Natural killer cell (primary cell): ENCODE measurements around the gene HACD1. TPM values are rescaled to one million over a fixed set of nuclear protein-coding genes. Genes with fewer than 3 reads are reported as not detected.
"Not testable (repeated sequence)": the region's sequence is repeated elsewhere in the genome, so short reads cannot be mapped to it uniquely, and the experiment has no call there.

Source experiments
- ATAC-seq, 3 donors: fragments of 150-1000 bp in 2 of 3; fragments of 200-7000 bp in 1 of 3; cut with Tn5 transposase; 1 replicate in 1 of 3; 2 replicates in 2 of 3; pipeline ENCODE4 v1.10.0; 2021; ENCODE audit warnings: mild to moderate bottlenecking in 2 of 3, moderate library complexity in 2 of 3
- DNase-seq, 2 donors: peaks; one replicate each; pipeline versions ENCODE4 v3.0.0 to v3.0.0-alpha.2; 2013 to 2021; ENCODE audit warnings: mixed read lengths in 1 of 2
- H3K27ac ChIP-seq: one replicate; pipeline ENCODE4 v1.5.1; 2013; ENCODE audit warnings: mild to moderate bottlenecking, low read length
- H3K27me3 ChIP-seq: one replicate; pipeline ENCODE4 v1.6.1; 2013; ENCODE audit warnings: low read length; ENCODE audit not compliant: control insufficient read depth, insufficient read depth
- H3K36me3 ChIP-seq: one replicate; pipeline ENCODE4 v1.6.1; 2013; ENCODE audit warnings: low read length; ENCODE audit not compliant: control insufficient read depth, insufficient read depth
- H3K4me1 ChIP-seq: one replicate; pipeline ENCODE4 v1.6.1; 2013; ENCODE audit warnings: low read length; ENCODE audit not compliant: control insufficient read depth, insufficient read depth
- H3K4me3 ChIP-seq: one replicate; pipeline ENCODE4 v1.5.1; 2013; ENCODE audit warnings: low read length
- H3K9me3 ChIP-seq: one replicate; pipeline ENCODE4 v1.6.1; 2013; ENCODE audit warnings: low read length; ENCODE audit not compliant: control insufficient read depth, insufficient read depth
- H3K27ac Mint-ChIP-seq, 2 donors: one replicate each; pipeline ENCODE4 v1.8.0; 2022; ENCODE audit warnings: mild to moderate bottlenecking in 2 of 2, mixed read lengths in 2 of 2, moderate library complexity in 1 of 2
- H3K27me3 Mint-ChIP-seq, 2 donors: one replicate each; pipeline ENCODE4 v1.8.0; 2022; ENCODE audit warnings: low read depth in 2 of 2, mixed read lengths in 2 of 2
- H3K36me3 Mint-ChIP-seq: one replicate; pipeline ENCODE4 v1.8.0; 2022; ENCODE audit warnings: mixed read lengths
- H3K4me1 Mint-ChIP-seq, 2 donors: one replicate each; pipeline ENCODE4 v1.8.0; 2022; ENCODE audit warnings: mixed read lengths in 2 of 2
- H3K4me3 Mint-ChIP-seq: one replicate; pipeline ENCODE4 v1.8.0; 2022; ENCODE audit warnings: mild to moderate bottlenecking, moderate library complexity, mixed read lengths
- H3K9me3 Mint-ChIP-seq, 2 donors: one replicate each; pipeline ENCODE4 v1.8.0; 2022; ENCODE audit warnings: mixed read lengths in 2 of 2
- WGBS: methylation state at CpG from one replicate; pipeline ENCODE4 v1.1.7; 2013; ENCODE audit warnings: missing lambda C conversion rate; ENCODE audit not compliant: insufficient coverage; 5-methylcytosine and 5-hydroxymethylcytosine counted together
- intact Hi-C: fragments of 100-400 bp; cut with micrococcal nuclease; formaldehyde crosslinking; loops from one replicate; pipeline ENCODE4 v1.14.2; 2022
- total RNA-seq, 4 donors: library from RNA; stranded (reverse); fragments of 120-200 nt in 1 of 4; gene quantifications; one replicate each; pipeline versions ENCODE4 v1.2.3 to v1.2.4, GENCODE V29; 2013 to 2022
- TF ChIP-seq, protein P1 (sequence below): fragments of 200-600 bp; IDR thresholded peaks from one replicate; pipeline ENCODE4 v1.8.0; 2022; ENCODE audit warnings: antibody characterized with exemption

The HACD1 gene
- total RNA-seq, 3 donors from 2014 or later (not counting 1 experiment from before 2014, with no cell fraction given): 0.82 to 1.5 (median 0.87) TPM

DNA sequence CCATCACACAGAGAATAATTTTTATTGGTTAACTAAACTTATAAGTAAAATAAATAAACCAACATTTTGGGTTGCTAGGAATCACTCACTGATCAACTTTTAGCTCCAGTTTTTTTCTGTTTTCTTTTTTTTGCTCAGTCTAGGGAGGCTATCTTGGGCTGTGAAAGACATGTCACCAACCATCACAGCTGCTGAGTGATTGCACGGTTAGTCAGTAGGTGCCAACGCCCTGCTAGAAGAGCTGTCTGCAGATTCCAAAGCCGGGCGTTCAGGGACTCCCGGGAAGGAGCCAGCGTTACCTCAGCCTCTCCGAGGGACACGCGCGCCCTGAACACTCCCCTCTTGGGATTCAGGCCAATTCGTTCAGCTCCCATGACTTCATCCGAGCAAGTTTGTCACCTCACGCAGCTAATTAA is 26.2 kb upstream of the HACD1 start:
- Histone ChIP-seq H3K36me3 (no peaks in the 10 kb centered on the region), H3K4me3 (peak overlapping the region; percentile 88), H3K9me3 (no peaks in the 10 kb centered on the region), H3K27me3 (no peaks in the 10 kb centered on the region), H3K4me1 (peaks cover 26% of the 10 kb centered on the region), H3K27ac (peak overlapping the region; percentile 96)
- DNase-seq (no peak), ATAC-seq (peak; percentile 10 to 49 (median 32))
- Mint-ChIP-seq H3K9me3 (no peaks in the 10 kb centered on the region), H3K36me3 (no peaks in the 10 kb centered on the region), H3K4me1 (peaks cover 44 to 47% of the 10 kb centered on the region in 2 donors), H3K27ac (peak overlapping the region; percentile 98), H3K27me3 (peaks cover 0 to 2% of the 10 kb centered on the region in 2 donors), H3K4me3 (peak overlapping the region; percentile 98)
- TF ChIP-seq, protein P1, sequence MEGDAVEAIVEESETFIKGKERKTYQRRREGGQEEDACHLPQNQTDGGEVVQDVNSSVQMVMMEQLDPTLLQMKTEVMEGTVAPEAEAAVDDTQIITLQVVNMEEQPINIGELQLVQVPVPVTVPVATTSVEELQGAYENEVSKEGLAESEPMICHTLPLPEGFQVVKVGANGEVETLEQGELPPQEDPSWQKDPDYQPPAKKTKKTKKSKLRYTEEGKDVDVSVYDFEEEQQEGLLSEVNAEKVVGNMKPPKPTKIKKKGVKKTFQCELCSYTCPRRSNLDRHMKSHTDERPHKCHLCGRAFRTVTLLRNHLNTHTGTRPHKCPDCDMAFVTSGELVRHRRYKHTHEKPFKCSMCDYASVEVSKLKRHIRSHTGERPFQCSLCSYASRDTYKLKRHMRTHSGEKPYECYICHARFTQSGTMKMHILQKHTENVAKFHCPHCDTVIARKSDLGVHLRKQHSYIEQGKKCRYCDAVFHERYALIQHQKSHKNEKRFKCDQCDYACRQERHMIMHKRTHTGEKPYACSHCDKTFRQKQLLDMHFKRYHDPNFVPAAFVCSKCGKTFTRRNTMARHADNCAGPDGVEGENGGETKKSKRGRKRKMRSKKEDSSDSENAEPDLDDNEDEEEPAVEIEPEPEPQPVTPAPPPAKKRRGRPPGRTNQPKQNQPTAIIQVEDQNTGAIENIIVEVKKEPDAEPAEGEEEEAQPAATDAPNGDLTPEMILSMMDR: no peak
- intact Hi-C loops: loop anchor here (5.0 kb wide), 3 partner anchors 39 to 826 kb away; partner anchors contain the start of gene RSU1
- WGBS: under 1% methylated on average over 13 of the region's 13 CpGs

DNA sequence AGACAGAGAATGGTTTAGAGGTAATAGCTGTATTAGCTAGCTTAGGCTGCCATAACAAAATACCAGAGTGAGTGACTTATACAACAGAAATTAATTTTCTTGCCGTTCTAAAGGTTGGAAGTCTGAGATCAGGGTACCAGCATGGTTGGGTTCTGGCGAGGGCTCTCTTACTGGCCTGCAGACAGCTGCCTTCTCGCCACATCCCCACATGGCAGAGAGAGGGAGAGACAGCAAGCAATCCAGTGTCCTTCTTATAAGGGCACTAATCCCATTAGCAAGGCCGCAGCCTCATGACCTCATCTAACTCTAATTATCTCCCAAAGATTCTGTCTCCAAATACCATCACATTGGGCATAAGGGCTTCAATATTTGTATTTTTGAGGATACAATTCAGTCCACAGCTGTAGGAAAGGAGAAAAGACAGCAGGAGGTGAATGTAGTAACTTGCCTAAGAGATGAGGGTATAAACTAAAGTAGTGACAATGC is 23.2 kb upstream of the HACD1 start:
- intact Hi-C loops: loop anchor here (5.0 kb wide), 3 partner anchors 42 to 823 kb away; partner anchors contain the start of gene RSU1
- H3K4me3 ChIP-seq: no peak overlapping the region
- H3K9me3 ChIP-seq: no peaks in the 10 kb centered on the region
- Mint-ChIP-seq H3K27me3 (peaks cover 0 to 9% of the 10 kb centered on the region in 2 donors), H3K36me3 (no peaks in the 10 kb centered on the region), H3K27ac (no peak overlapping the region), H3K9me3 (no peaks in the 10 kb centered on the region), H3K4me3 (no peak overlapping the region), H3K4me1 (peaks cover 18 to 20% of the 10 kb centered on the region in 2 donors)
- no peak overlapping the region for H3K27ac ChIP-seq
- DNase-seq (no peak), ATAC-seq (no peak)
- H3K27me3 ChIP-seq: no peaks in the 10 kb centered on the region
- TF ChIP-seq, protein P1: no peak
- H3K36me3 ChIP-seq: no peaks in the 10 kb centered on the region
- H3K4me1 ChIP-seq: peaks cover 12% of the 10 kb centered on the region
- WGBS: 98% methylated on average over 3 of the region's 4 CpGs

DNA sequence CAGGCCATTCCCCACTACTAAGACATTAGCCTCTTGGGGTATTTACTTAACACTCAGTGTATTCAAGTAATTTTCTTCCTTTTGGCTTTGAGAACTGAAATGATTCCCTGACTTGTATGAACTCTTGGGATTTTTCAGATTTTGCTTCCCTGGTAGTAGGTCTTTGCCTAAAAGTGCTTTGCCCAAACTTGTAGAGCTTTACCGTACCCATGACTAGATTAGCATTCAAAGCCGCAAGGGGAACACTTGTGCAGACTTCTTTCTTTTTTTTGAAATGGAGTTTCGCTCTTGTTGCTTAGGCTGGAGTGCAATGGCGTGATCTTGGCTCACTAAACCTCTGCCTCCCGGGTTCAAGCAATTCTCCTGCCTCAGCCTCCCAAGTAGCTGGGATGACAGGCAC is 20.7 kb upstream of the HACD1 start:
- Histone ChIP-seq H3K36me3 (no peaks in the 10 kb centered on the region), H3K27me3 (no peaks in the 10 kb centered on the region), H3K9me3 (no peaks in the 10 kb centered on the region), H3K4me1 (peaks cover 4% of the 10 kb centered on the region), H3K27ac (no peak overlapping the region), H3K4me3 (no peak overlapping the region)
- ATAC-seq: no peak
- no peaks in the 10 kb centered on the region for H3K36me3 Mint-ChIP-seq
- intact Hi-C loops: no loop called here
- H3K9me3 Mint-ChIP-seq: no peaks in the 10 kb centered on the region
- no peak overlapping the region for H3K4me3 Mint-ChIP-seq
- TF ChIP-seq, protein P1: no peak
- no peak for DNase-seq
- over 99% methylated on average over 5 of the region's 5 CpGs for whole genome bisulfite sequencing
- H3K27me3 Mint-ChIP-seq: peaks cover 0 to 9% of the 10 kb centered on the region in 2 donors
- H3K27ac Mint-ChIP-seq: no peak overlapping the region
- H3K4me1 Mint-ChIP-seq: no peaks in the 10 kb centered on the region

DNA sequence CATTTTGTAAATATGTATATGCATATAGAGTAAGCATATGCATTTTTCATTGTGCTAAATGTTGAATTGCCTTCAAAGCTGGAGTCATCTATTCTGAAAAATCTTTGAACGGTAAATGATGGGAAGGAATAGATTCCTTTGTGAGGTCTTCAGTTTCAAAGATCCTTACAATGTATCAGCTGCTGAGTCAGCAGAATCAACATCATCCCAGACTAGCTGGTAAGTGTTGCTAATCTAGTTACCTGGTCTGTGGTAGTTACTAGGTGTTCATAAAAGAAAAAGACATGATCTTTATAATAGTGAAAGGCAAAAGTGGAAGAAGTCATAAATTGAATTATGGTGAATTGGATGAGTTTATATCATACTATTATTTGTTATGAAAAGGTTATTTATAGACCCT is 16.2 kb upstream of the HACD1 start:
- Mint-ChIP-seq H3K27ac (no peak overlapping the region), H3K27me3 (peaks cover 0 to 7% of the 10 kb centered on the region in 2 donors), H3K36me3 (no peaks in the 10 kb centered on the region), H3K4me1 (no peaks in the 10 kb centered on the region), H3K4me3 (no peak overlapping the region), H3K9me3 (no peaks in the 10 kb centered on the region)
- intact Hi-C loops: no loop called here
- TF ChIP-seq, protein P1: no peak
- no peak for ATAC-seq
- Histone ChIP-seq H3K4me3 (no peak overlapping the region), H3K9me3 (no peaks in the 10 kb centered on the region), H3K27me3 (no peaks in the 10 kb centered on the region), H3K27ac (no peak overlapping the region), H3K4me1 (no peaks in the 10 kb centered on the region), H3K36me3 (no peaks in the 10 kb centered on the region)
- 100% methylated on average over 1 of the region's 1 CpG for WGBS
- DNase-seq: no peak

DNA sequence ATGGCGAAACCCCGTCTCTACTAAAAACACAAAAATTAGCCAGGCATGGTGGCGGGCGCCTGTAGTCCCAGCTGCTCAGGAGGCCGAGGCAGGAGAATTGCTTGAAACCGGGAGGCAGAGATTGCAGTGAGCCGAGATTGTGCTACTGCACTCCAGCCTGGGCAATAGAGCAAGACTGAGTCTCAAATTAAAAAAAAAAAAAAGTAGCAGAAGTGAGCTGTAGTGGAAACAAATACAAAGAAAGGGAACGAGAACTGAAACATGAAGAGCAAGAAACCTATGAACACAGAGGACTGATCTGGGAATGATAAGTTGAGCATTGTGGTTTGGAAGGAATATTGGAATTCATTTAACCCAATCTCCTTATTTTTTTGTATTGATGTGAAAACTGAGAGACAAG is 15.4 kb upstream of the HACD1 start:
- H3K4me3 Mint-ChIP-seq, H3K9me3 Mint-ChIP-seq, ATAC-seq, H3K9me3 ChIP-seq, H3K36me3 ChIP-seq, H3K27me3 Mint-ChIP-seq, DNase-seq, H3K4me1 Mint-ChIP-seq, H3K27ac Mint-ChIP-seq, H3K4me1 ChIP-seq, H3K36me3 Mint-ChIP-seq, H3K27ac ChIP-seq, H3K27me3 ChIP-seq, intact Hi-C loops, H3K4me3 ChIP-seq: not testable (repeated sequence)
- WGBS: 87% methylated on average over 8 of the region's 8 CpGs
